Sigmoid colon (tissue), 4 donors: Measurements from ENCODE around the gene PCGF5.

ENCODE experiments used
- CTCF ChIP-seq, 4 experiments: fragments of 450-650 bp in 3 of 4; fragments of 200-600 bp in 1 of 4; IDR thresholded peaks; one replicate each; pipeline ENCODE4 v1.5.1; 2016 to 2019; ENCODE audit warnings: antibody characterized with exemption in 4 of 4, mild to moderate bottlenecking in 3 of 4, moderate library complexity in 2 of 4
- POLR2AphosphoS5 ChIP-seq, 4 donors: sonication (generic); formaldehyde crosslinking; IDR thresholded peaks; one replicate each; pipeline ENCODE4 v1.6.1; 2017; ENCODE audit warnings: antibody characterized with exemption in 4 of 4

- TF ChIP-seq POLR2AphosphoS5 (IDR thresholded peaks at IDR 0.05), result no peak
- no peak for TF ChIP-seq CTCF (IDR thresholded peaks at IDR 0.05)
Measured at GRCh38 chr10:91201213-91201996, 19.1 kb upstream of the PCGF5 start.
